ENCODE results near the gene FAM83D.
"Not testable (repeated sequence)": the region's sequence is repeated elsewhere in the genome, so short reads cannot be mapped to it uniquely, and the experiment has no call there.

FAM83D gene

DNA sequence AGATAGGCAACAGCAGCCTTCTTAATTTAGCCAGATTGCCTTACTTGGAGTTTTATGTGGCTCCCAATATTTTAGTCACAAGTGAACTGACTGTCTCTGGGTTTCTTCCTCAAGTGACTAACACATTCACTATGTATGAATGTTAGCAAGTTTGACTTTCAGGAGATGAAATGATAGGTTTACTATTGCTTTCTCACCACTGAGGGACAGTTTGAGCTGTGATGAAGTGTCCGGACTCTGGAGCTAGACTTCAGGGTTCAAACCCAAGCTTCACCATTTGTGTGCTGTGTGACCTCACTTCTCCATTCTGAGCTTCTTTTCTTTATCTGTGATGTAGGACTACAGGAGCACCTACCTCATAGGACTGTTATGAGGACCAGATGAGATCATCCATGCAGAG is 44.1 kb downstream of the FAM83D start:
- DNase-seq, result no peak

DNA sequence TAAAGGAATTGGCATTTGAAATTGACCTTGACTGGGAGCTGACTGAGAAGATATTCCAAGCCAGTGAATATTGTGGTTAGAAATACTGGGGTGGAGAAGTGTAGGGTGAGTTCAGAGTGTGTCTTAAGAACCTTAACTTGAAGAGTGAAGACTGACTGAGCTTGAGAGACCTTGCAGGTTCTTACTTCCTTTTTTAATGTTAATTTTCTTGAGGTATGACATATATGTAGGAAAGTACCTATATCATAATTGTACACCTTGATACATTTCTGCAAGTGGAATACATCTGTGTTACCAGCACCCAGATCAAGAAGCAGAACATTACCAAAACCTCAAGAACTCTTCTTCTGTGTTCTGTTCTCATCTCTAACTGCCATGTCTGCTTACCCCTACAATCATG is 46.9 kb downstream of the FAM83D start:
- DNase-seq, result no peak

DNA sequence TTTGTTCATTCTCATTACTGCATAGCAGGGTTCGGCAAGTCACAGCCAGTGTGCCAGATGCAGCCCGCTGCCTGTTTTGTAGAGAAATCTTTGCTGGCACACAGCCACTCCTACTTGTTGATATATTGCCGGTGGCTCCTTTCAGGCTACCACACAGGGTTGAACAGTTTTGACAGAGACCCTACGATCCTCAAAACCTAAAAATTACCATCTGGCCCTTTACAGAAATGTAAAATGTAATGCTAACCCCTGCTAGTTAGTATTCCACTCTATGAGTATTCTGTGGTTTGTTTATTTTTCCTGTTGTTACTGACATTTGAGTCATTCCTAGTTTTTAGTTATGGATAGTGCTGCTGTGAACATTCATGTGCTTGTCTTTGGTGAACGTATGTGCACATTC is 47.4 kb downstream of the FAM83D start:
- DNase-seq, result no peak

DNA sequence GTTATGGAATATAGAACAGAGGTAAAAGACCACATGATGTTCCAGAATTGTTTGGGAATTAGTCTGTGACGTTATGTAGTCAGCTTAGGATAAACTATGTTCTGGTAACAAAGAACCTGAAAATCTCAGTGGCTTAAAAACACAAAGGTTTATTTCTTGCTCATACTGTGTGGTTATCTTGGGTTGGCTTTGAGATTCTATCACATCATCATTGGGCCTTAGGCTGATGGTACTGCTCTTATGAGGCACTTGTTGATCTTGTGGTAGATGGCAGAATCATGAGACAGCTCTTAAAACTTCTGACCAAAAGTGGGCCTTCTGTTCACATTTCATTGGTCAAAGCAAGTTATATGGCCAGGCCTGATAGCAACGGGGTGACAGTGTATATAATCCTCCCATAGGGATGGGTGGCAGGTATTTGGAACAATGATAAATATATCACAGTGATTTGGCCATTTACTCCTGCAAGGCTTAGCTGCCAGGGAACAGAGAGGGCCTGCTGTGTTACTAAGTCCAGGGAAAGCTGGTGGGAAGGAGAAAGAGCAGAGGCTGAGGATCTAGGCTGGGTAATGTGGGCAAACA is 49.4 kb downstream of the FAM83D start:
- no peak for DNase-seq

DNA sequence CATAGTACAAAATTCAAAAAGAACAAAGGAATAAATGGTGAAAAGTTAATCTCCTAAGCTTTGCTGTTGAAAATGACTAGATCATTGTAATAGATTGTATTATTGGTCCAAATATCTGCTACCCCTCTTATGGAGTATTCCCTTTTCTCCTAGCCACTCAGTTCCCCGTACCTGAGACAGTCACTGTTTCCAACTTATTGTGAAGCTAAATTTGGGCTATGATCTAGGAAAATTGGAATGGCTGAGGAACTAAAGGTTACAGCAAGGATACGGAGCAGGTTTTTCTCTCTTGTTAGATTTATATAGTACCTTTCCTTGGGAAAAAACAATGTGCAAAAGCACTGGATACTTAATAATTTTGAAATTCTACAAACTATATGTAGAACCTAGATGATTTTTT is 53.2 kb downstream of the FAM83D start:
- DNase-seq, result no peak

DNA sequence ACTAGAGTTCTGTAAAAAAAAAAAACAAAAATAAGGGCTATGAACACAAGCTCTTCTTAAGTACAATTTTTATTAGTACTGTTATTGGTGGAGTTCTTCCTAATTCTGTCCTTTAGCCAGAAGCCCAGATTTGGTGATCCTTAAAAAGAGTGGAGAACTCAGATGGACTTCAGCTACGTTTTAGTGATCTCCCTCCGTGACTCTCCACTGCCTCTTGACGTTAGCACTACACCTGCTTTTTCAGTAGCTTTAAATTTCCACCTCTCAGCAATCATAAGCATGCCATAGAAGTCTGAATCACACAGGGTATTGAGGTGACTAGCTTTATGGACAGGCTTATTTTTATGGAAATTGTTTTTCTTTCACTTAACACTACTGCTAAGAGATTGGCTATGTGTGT is 53.6 kb downstream of the FAM83D start:
- DNase-seq, result no peak

DNA sequence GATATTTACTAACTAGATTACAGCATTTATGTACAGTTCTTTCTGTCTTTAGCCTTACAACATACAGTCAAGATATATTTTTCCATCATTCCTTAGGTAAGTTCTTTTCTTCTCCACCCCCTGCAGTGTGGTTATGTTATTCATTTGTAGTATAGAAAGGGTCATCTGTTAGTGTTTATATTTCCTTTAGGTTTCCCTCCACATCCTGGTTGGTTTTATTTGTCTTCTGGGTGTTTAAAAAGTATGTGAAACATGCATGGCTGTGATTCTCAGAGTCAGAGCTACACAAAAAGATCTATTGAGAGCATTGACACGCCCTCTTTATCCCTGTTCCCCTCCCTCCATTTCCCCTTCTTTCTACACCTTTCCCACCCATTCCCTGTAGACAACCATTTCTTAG is 56.1 kb downstream of the FAM83D start:
- no peak for DNase-seq

DNA sequence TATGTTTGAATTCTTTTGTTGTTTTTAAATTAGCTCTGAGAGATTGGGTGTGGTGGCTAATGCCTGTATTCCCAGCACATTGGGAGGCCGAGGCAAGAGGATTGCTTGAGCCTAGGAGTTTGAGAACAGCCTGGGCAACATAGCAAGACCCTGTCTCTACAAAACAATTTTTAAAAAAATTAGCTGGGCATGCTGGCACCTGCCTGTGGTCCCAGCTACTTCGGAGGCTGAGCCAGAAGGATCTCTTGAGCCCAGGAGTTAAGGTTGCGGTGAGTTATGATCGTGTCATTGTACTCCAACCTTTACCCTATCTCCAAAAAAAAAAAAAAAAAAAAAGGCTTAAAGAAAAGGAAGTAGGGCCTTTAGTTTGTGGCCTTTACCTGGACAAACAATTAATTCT is 58.8 kb downstream of the FAM83D start:
- no peak for DNase-seq

DNA sequence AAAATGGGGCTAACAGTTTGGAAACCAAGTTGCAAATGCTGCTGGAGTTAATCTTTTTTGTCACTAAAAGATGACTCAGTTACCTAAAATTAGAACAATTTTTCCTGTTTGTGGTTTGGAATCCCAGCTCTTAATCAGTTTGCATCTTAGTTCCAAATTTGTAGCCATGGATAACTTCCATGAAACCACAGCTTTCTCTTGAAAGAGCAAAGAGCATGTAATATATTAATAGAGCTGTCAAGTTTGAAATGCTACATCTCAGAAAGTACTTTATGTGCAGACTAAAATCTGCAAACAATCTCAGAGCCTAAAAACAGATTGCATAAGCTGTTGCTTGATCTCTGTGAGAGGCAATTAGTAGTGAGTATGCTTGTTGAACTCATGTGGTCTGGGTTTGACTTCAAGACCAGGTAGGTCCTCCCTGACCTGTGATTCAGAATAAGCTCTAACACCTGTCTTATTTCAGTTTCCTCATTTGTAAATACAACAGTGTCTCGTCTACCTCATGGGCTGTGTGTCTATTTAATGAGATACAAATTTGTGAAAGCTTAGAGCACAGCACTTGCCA is 59.5 kb downstream of the FAM83D start:
- DNase-seq, result no peak

DNA sequence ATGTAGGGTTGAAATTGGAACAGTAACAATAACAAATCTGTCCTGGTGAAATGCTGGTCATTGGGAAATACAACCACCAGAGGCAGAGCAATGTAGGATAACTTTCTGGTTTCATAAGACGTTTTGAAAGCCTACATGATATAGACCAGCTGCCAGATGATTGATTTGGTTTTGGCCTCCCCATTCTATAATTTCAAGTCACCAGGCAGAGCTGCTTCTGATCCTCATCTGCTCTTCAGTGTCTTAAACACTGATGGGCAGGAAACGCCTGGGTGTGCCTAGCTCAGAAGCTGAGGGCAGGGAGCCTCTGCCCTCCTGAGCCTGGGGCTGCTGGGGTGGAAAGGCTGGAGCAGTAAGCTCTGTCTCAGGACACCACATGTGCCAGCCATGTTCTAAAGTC is 60.4 kb downstream of the FAM83D start:
- DNase-seq, result no peak

DNA sequence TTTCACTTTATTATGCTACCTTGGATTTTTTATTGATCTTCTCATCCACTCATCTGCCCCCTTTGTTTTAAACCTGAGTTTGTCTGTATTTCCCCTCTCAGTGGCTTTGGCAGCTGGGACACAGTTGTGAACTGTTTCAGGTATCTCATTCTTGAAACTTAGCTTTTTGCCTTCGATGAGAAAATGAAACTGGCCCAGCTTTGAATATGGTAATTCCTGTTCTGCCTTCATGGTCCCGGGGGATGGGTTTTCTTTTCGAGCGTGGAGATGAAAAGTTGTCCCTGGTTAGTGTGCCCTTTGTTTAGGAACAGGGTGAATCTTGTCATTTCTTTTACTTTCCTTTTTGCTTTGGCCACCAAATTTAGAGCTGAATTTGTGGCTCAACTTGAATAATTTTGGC is 61.6 kb downstream of the FAM83D start:
- DNase-seq, result no peak

DNA sequence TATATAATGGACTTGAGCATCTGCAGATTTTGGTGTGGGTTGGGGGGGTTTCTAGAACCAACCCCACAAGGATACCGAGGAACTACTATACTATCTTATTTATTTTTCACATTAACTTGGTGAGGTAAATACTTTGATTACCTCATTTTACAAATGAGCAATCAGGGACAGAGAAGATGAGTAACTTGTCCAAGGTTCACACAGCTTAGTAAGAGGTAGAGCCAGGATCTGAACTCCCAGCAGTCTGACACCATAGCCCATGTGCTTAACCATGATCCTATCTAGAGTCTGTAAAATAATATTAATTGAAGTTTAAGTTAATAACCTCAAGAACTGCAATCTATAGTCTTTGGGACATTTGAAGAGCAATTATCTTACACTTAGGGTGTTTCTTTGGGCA is 64.5 kb downstream of the FAM83D start:
- no peak for DNase-seq

DNA sequence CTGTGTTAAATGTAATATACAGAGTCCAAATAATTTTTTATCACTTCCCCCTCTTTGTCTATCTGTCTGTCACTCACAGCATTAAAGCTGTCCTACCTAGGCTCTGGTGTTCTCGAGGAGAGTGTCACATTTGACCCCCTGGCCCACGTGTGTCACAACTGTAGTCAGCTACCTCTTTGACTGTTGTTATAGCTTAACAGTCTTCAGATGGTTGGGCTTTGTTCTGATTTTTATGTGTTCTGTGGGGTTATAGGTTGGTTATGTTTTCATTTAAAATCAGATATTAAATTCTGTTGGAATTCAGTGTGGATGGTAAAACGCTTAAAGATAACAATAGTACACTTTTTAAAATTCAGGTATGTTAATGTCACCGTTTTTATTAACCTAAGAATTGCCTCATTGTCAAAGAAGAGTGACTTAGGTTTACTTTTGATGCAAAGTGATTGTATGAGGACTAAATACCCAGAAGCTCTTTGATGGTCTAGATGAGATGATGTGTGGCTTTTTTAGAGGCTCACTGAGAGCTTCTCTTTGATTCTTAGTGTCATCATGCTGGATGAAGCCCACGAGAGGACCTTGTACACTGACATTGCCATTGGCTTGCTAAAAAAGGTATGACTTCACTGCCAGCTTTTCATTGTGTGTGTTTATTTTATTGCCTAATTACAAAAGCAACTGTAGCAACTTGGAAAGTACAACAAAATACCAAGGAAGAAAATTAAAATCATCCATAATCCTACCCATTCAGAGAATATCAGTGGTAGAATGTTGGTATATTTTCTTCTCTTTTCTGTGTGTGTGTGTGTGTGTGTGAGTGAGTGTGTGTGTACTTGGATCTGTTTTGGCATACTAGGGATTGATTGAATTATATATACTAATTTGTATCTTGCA is 65.8 kb downstream of the FAM83D start:
- DNase-seq, result no peak

DNA sequence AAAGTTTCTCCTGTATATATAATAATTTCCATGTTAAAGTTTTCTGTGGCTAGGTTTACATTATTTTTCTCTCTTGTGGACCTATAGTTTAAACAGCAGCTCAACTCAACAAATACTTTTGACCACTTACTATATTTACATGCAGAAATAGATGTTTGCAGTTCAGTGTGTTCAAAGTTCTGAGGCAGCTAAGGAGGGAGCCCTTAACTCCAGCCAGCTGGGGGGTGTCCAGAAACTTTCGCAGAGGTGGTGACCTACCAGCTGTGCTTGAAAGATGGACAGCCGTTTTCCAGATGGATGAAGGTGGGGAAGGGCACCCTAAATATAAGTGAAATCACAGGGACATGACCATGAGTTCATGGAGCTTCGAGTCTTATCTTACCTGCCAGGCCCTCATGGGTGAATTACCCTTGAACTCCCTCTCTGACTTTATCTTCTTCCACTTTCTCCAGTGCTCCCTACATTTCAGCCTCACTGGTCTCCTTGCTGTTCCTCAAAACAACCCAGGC is 69.4 kb downstream of the FAM83D start:
- no peak for DNase-seq

DNA sequence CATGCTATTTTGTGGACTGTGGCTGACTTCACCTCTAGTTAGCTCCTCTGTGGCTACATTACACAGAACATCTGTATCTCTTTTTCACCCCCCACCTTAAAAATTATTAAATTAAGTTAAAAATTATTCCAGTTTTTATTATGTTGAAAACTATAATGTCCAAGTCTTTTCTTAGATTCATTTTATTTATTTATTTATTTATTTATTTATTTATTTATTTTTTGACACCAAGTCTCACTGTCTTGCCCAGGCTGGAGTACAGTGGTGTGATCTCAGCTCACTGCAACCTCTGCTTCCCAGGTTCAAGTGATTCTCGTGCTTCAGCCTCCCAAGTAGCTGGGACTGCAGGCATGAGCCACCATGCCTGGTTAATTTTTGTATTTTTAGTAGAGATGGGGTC is 70.6 kb downstream of the FAM83D start:
- not testable (repeated sequence) for DNase-seq

DNA sequence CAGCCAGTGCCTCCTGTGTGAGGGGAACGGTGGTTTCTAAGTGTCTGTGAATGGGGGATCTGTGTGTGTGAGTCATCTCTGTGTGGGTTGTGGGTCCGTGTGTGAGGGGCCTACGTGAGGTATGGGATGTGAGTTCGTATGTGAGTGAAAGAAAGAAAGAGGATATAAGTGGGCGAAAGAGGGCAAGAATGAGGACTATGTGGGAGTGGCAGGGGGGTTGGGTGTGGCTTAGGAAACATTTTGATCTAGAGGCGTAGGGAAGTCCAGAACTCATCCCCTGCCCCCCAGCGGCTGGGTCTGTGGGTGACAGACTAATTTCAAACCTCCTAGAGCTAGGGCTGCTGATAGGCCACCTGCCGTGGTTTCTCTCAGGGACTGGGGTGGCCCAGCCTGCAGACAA is 71.4 kb downstream of the FAM83D start:
- DNase-seq, result peak; percentile 48 to 57

DNA sequence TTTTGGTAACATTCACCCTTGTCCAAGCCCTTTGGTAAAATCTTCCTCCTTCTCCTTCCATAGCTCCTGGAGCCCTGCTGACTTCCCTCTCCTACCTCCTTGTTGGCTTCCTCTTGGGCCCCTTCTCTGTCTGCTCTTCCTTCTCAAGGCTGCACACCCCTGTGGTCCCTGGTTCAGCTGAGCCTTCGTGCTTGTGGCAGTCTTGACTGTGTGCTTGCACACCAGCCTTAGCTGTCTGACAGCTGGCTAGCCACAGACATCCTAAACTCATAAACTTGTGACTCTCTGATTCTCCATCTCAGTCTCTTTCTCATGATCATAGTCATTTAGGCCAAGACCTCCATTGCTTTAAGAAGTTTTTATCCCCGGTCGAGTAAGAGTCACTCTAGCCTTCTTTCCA is 73.0 kb downstream of the FAM83D start:
- no peak for DNase-seq

DNA sequence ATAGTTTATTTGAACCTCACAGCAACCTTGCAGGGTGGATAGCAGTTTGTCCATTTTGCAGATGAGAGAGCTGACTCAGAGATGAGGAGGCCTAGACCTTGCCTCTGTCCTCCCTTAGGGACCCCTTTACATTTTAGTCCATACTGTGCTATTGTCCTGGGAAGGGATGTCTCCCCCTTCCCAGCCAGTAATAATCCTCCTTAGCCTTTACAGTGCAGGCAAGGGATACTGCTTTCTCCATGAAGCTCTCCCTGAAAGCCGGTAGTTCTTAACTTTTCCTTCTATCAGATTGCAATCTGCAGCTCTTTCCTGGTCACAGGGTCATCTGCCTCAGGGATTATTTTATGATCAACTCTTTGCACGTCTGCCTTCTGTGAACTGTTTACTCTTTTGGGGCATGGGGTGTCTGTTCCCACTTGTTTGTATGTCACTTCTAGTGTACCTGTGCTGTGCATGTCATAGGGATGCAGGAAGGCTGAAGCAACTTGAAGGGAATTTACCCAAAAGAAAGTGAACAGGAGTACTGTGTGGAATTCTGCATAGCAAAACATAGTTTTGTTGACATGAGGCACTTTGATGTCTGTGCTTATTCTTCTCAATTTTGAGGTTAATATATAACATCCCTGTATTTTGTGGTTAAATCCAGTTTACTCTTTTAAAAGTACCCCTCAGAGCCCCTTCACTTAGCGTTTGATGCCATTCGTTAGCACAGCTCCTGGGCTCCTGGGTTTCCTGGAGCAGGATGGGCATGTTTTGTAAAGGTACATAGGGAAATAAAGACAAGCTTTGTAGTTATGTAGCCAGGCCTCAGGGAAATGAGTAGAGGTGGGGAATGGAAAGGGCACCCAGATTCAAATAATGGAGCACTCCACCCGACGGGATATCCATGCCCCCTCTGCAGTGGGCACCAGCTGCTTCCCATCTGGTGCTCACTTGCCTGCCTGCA is 74.0 kb downstream of the FAM83D start:
- no peak for DNase-seq

All from stimulated activated CD4-positive, alpha-beta T cell treated with anti-CD3 and anti-CD28 coated beads, Interleukin-4, amount 100 ng/mL, for 4 hours (primary cell).